Transverse colon (tissue), 4 donors: ENCODE measurements around the gene SLC12A7. TPM values are rescaled to one million over a fixed set of nuclear protein-coding genes. Genes with fewer than 3 reads are reported as not detected.

ENCODE experiments used
- DNase-seq: peaks from one replicate; pipeline ENCODE4 v3.0.0-alpha.2; 2019
- H3K27ac ChIP-seq, 4 donors: fragments of 200-600 bp; sonication (generic); 2 replicates each; pipeline ENCODE4 v1.5.1; 2016 to 2018; ENCODE audit warnings: inconsistent platforms in 4 of 4
- H3K27me3 ChIP-seq: fragments of 200-600 bp; sonication (generic); 2 replicates; pipeline ENCODE4 v1.5.1; 2017; ENCODE audit warnings: inconsistent platforms
- H3K36me3 ChIP-seq, 4 donors: fragments of 200-600 bp; sonication (generic); 2 replicates each; pipeline ENCODE4 v1.5.1; 2017 to 2019; ENCODE audit warnings: inconsistent platforms in 4 of 4
- H3K4me1 ChIP-seq, 4 donors: fragments of 200-600 bp; sonication (generic); 2 replicates each; pipeline ENCODE4 v1.5.1; 2017 to 2020; ENCODE audit warnings: inconsistent platforms in 4 of 4
- H3K4me3 ChIP-seq, 4 donors: fragments of 200-600 bp; sonication (generic); 1 replicate in 1 of 4; 2 replicates in 3 of 4; pipeline versions ENCODE4 v1.5.1 to v1.6.1; 2017 to 2019; ENCODE audit warnings: inconsistent platforms in 4 of 4
- H3K9me3 ChIP-seq, 2 donors: fragments of 200-600 bp; sonication (generic); 2 replicates each; pipeline ENCODE4 v1.5.1; 2017 to 2019; ENCODE audit warnings: inconsistent platforms in 2 of 2
- EP300 ChIP-seq: sonication (generic); formaldehyde crosslinking; IDR thresholded peaks from one replicate; pipeline ENCODE4 v1.6.1; 2017; ENCODE audit warnings: antibody characterized with exemption, low read depth
- POLR2A ChIP-seq: fragments of 450-650 bp; IDR thresholded peaks from one replicate; pipeline ENCODE4 v1.6.1; 2016; ENCODE audit warnings: antibody characterized with exemption, mild to moderate bottlenecking, moderate library complexity
- POLR2AphosphoS5 ChIP-seq, 3 donors: sonication (generic); formaldehyde crosslinking; IDR thresholded peaks; one replicate each; pipeline ENCODE4 v1.6.1; 2016; ENCODE audit warnings: antibody characterized with exemption in 3 of 3
- WGBS, 2 donors: methylation state at CpG; one replicate each; pipeline ENCODE4 v1.1.5; 2018; ENCODE audit warnings: low coverage in 1 of 2; 5-methylcytosine and 5-hydroxymethylcytosine counted together
- in situ Hi-C, 4 donors: fragments of 200-750 bp; cut with MboI; loops; one replicate each; pipeline versions ENCODE4 v1.15.0 to v1.15.1; 2017; ENCODE audit warnings: low sequenced_read_pairs in 3 of 4, low pct_ligation_motif_present in 1 of 4, low pct_unique_long_range_greater_than_20kb in 1 of 4
- intact Hi-C: fragments of 100-400 bp; cut with DNase I; formaldehyde crosslinking; loops from one replicate; pipeline ENCODE4 v1.15.1; 2023; ENCODE audit warnings: low total_unique reads
- total RNA-seq, 4 donors: library from RNA; depleted of rRNA; stranded (reverse); fragments of >200 nt; gene quantifications; one replicate each; pipeline ENCODE4 v1.1.0, GENCODE V29; 2016
- TF ChIP-seq, protein P1 (sequence below), 5 experiments: fragments of 200-600 bp in 3 of 5; fragments of 450-650 bp in 2 of 5; sonication (generic) in 3 of 5; IDR thresholded peaks; 1 replicate in 2 of 5; 2 replicates in 3 of 5; pipeline ENCODE4 v1.5.1; 2016 to 2017; ENCODE audit warnings: antibody characterized with exemption in 5 of 5, inconsistent platforms in 3 of 5, mild to moderate bottlenecking in 2 of 5, moderate library complexity in 1 of 5

The SLC12A7 gene
- total RNA-seq, 4 donors from 2014 or later, result 60.7 to 144 (median 61.4) TPM

DNA sequence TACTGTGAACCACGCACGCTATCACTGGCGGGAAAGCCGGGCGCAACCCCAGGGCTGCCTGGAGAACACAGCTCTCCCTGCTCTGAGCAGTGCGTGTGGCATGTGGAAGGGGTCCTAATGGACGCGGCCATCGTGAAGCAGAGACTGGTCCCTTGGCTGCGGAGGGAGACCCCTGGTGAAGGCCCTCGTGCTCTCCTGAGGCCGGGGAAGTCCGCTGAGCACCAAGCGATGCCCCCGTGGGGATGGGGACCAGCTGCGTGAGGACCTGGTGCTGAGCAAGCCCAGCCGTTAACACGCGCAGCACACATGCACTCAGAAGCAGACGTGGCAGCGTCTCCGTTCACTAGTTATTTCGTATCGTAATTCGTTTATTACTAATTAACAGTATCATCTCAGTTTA lies 24.4 kb downstream of the SLC12A7 start:
- Histone ChIP-seq H3K4me3 (no peak overlapping the region), H3K9me3 (no peaks in the 10 kb centered on the region), H3K27me3 (no peaks in the 10 kb centered on the region), H3K4me1 (peaks cover 0 to 8% (median 4%) of the 10 kb centered on the region in 4 donors), H3K27ac (no peak overlapping the region), H3K36me3 (peaks cover 0 to 21% (median 9%) of the 10 kb centered on the region in 4 donors)
- TF ChIP-seq POLR2AphosphoS5 (IDR thresholded peaks at IDR 0.05), result no peak
- no peak for TF ChIP-seq EP300
- TF ChIP-seq, protein P1, sequence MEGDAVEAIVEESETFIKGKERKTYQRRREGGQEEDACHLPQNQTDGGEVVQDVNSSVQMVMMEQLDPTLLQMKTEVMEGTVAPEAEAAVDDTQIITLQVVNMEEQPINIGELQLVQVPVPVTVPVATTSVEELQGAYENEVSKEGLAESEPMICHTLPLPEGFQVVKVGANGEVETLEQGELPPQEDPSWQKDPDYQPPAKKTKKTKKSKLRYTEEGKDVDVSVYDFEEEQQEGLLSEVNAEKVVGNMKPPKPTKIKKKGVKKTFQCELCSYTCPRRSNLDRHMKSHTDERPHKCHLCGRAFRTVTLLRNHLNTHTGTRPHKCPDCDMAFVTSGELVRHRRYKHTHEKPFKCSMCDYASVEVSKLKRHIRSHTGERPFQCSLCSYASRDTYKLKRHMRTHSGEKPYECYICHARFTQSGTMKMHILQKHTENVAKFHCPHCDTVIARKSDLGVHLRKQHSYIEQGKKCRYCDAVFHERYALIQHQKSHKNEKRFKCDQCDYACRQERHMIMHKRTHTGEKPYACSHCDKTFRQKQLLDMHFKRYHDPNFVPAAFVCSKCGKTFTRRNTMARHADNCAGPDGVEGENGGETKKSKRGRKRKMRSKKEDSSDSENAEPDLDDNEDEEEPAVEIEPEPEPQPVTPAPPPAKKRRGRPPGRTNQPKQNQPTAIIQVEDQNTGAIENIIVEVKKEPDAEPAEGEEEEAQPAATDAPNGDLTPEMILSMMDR (IDR thresholded peaks at IDR 0.05), result no peak
- no peak for TF ChIP-seq POLR2A
- in situ Hi-C loops (no loop called here), intact Hi-C loops (no loop called here)
- DNase-seq, result no peak
- WGBS, 2 donors, result 93 to 97% methylated on average over 8 to 25 of the region's 25 CpGs

DNA sequence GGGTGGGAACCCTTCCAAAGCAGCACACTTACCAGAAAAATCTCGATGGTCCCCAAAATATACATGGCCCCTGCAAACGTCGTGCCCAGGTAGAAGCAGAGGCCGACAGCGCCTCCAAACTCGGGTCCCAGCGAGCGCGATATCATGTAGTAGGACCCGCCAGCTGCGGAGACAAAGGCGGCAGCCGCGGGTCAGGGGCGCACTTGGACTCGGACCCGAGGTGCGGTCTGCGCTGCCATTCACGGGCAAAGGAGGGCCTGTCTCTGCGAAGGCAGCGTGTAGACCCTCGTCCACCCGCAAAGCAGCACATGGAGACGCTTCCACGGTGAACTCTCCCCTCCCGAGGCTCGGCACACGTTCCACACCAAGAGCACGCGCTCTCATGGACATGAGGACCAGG lies 25.0 kb downstream of the SLC12A7 start:
- intact Hi-C loops (no loop called here), in situ Hi-C loops (no loop called here)
- WGBS, 2 donors, result 96% methylated on average over 31 of the region's 31 CpGs; no CpG with 5 or more reads in 1 of the 2 donors
- Histone ChIP-seq H3K36me3 (peaks cover 0 to 21% (median 9%) of the 10 kb centered on the region in 4 donors), H3K27me3 (no peaks in the 10 kb centered on the region), H3K4me3 (no peak overlapping the region), H3K27ac (no peak overlapping the region), H3K9me3 (no peaks in the 10 kb centered on the region), H3K4me1 (peaks cover 0 to 8% (median 4%) of the 10 kb centered on the region in 4 donors)
- no peak for DNase-seq
- TF ChIP-seq POLR2AphosphoS5 (IDR thresholded peaks at IDR 0.05) (no peak), POLR2A (no peak), EP300 (no peak)
- TF ChIP-seq, protein P1 (IDR thresholded peaks at IDR 0.05), result no peak

DNA sequence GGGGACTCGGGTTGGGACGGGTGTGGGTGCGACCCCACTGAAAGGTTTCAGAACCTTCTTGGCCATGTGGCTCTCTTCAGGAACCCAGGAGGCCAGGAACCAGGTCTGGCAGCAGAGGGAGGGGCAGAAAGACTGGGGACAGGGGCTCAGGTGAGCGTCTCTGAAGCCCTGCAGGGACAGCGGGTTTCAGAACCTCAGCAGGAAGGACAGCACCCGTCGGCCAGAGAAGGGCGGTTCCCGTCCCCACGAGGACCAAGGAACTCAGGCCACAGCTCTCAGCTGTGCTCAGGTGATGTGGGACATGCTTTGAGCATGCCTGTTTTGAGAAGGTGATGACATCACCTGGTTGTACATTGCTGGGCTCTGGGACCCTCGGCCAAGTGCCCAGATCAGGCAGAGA lies 25.7 kb downstream of the SLC12A7 start:
- H3K9me3 ChIP-seq, result no peaks in the 10 kb centered on the region
- intact Hi-C loops, result no loop called here
- no peaks in the 10 kb centered on the region for H3K27me3 ChIP-seq
- TF ChIP-seq, protein P1 (IDR thresholded peaks at IDR 0.05), result no peak
- no peak for TF ChIP-seq POLR2A
- no peak for TF ChIP-seq EP300
- no peak for TF ChIP-seq POLR2AphosphoS5 (IDR thresholded peaks at IDR 0.05)
- H3K4me1 ChIP-seq, result peaks cover 0 to 8% (median 4%) of the 10 kb centered on the region in 4 donors
- peaks cover 0 to 21% (median 9%) of the 10 kb centered on the region in 4 donors for H3K36me3 ChIP-seq
- in situ Hi-C loops, result no loop called here
- no peak overlapping the region for H3K27ac ChIP-seq
- WGBS, 2 donors, result 95% methylated on average over 7 of the region's 11 CpGs; no CpG with 5 or more reads in 1 of the 2 donors
- no peak for DNase-seq
- H3K4me3 ChIP-seq, result no peak overlapping the region

DNA sequence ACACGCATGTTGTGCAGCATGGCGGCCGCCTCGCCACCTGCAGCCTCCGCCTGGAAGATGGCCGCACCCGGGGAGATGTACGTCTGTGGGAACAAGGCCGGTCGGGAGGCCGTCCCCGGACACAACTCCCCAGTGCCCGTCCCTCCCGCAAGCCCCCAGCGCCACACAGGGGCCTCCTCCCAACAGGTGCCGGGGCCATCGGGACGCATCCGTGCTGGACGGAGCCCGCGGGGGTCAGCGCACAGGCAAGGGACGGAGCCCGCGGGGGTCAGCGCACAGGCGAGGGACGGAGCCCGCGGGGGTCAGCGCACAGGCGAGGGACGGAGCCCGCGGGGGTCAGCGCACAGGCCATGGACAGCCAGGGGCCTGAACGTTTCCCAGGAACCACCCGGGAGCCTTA lies 26.5 kb downstream of the SLC12A7 start:
- intact Hi-C loops, result no loop called here
- in situ Hi-C loops, result no loop called here
- Histone ChIP-seq H3K9me3 (no peaks in the 10 kb centered on the region), H3K4me3 (no peak overlapping the region), H3K27me3 (no peaks in the 10 kb centered on the region), H3K36me3 (peaks cover 0 to 21% (median 9%) of the 10 kb centered on the region in 4 donors), H3K27ac (no peak overlapping the region), H3K4me1 (peaks cover 0 to 8% (median 4%) of the 10 kb centered on the region in 4 donors)
- TF ChIP-seq, protein P1 (IDR thresholded peaks at IDR 0.05), result no peak
- no peak for TF ChIP-seq EP300
- TF ChIP-seq POLR2A, result no peak
- TF ChIP-seq POLR2AphosphoS5 (IDR thresholded peaks at IDR 0.05), result no peak
- no peak for DNase-seq
- WGBS, 2 donors, result 96% methylated on average over 38 of the region's 39 CpGs; no CpG with 5 or more reads in 1 of the 2 donors
